ENCODE data around the gene POU2F3. TPM values are rescaled to one million over a fixed set of nuclear protein-coding genes. Genes with fewer than 3 reads are reported as not detected.
A peak's percentile ranks its signal among the peaks of the same experiment; 100 is the strongest.

The POU2F3 gene
- total and polyA plus RNA-seq, 2 of the 13 experiments (the other 11 are each of a cell fraction or from before 2014, with no cell fraction given): not detected

- TF ChIP-seq HIC2 (CRISPR knock-in tag; IDR thresholded peaks at IDR 0.05; ENCODE audit: low read depth) (0 out of 2 replicates have a peak, but pooled peaks have one; percentile 21), ZNF33A (CRISPR knock-in tag; IDR thresholded peaks at IDR 0.05; ENCODE audit: borderline replicate concordance) (0 out of 2 replicates have a peak, but pooled peaks have one; percentile 4), MAF1 (CRISPR knock-in tag; IDR thresholded peaks at IDR 0.05; ENCODE audit: borderline replicate concordance) (0 out of 2 replicates have a peak, but pooled peaks have one; percentile 10), ZNF766 (CRISPR knock-in tag; IDR thresholded peaks at IDR 0.05; ENCODE audit: borderline replicate concordance) (no peak), ZFY (CRISPR knock-in tag; IDR thresholded peaks at IDR 0.05) (peak; percentile 85), ZNF367 (CRISPR knock-in tag; IDR thresholded peaks at IDR 0.05; ENCODE audit: borderline replicate concordance) (0 out of 2 replicates have a peak, but pooled peaks have one; percentile 22), GTF3A (CRISPR knock-in tag; conservative IDR thresholded peaks at IDR 0.05) (no peak), ISL2 (CRISPR knock-in tag; IDR thresholded peaks at IDR 0.05) (peak; percentile 30; the same call in 1 of the 2 replicates), ELF4 (CRISPR knock-in tag; IDR thresholded peaks at IDR 0.05; ENCODE audit: borderline replicate concordance) (0 out of 2 replicates have a peak, but pooled peaks have one; percentile 14), ELF3 (CRISPR knock-in tag; IDR thresholded peaks at IDR 0.05) (no peak), POLR2G (IDR thresholded peaks at IDR 0.05; ENCODE audit: low read depth, low read length) (peak; percentile 11; the same call in 1 of the 2 replicates), MXD4 (CRISPR knock-in tag; IDR thresholded peaks at IDR 0.05) (0 out of 2 replicates have a peak, but pooled peaks have one; percentile 3), ZNF687 (CRISPR knock-in tag; IDR thresholded peaks at IDR 0.05) (peak; percentile 7; the same call in 1 of the 2 replicates), ZSCAN20 (CRISPR knock-in tag; IDR thresholded peaks at IDR 0.05; ENCODE audit: borderline replicate concordance) (0 out of 2 replicates have a peak, but pooled peaks have one; percentile 20), MEIS2 (CRISPR knock-in tag; IDR thresholded peaks at IDR 0.05) (peak; percentile 8; the same call in 1 of the 2 replicates), ZNF646 (CRISPR knock-in tag; IDR thresholded peaks at IDR 0.05) (peak; percentile 0; the same call in 1 of the 2 replicates)
These were observed 96.9 kb downstream of the POU2F3 start (continued) for GRCh38 chr11:120336641-120337354.
